WTC11 (cell line): ENCODE measurements around the gene IL4I1. TPM values are rescaled to one million over a fixed set of nuclear protein-coding genes. Genes with fewer than 3 reads are reported as not detected.
A peak's percentile ranks its signal among the peaks of the same experiment; 100 is the strongest.

Experiments
- ATAC-seq: fragments of 200-7000 bp; cut with Tn5 transposase; 2 replicates; pipeline ENCODE4 v1.10.0; 2021; ENCODE audit warnings: mild to moderate bottlenecking, moderate library complexity
- CTCF ChIA-PET: fragments of 300-600 bp; sonication (Branson Sonifier 250); formaldehyde crosslinking; loops from one replicate; lab custom pipeline; 2021; ENCODE audit warnings: antibody characterized with exemption; lab: Charles Lee
- POLR2A ChIA-PET: fragments of 350-600 bp; sonication (Branson Sonifier 250); formaldehyde crosslinking; loops from one replicate; lab custom pipeline; 2021; ENCODE audit warnings: antibody characterized with exemption; lab: Charles Lee
- DNase-seq: peaks from one replicate; pipeline ENCODE4 v3.0.0; 2021; ENCODE audit warnings: low spot score
- H3K27ac Mint-ChIP-seq: 2 replicates; pipeline ENCODE4 v1.8.0; 2021; ENCODE audit warnings: mixed read lengths
- H3K27me3 Mint-ChIP-seq: 2 replicates; pipeline ENCODE4 v1.8.0; 2021; ENCODE audit warnings: low read depth, mild to moderate bottlenecking, moderate library complexity, mixed read lengths
- H3K36me3 Mint-ChIP-seq: 2 replicates; pipeline ENCODE4 v1.8.0; 2021; ENCODE audit warnings: mixed read lengths
- H3K4me1 Mint-ChIP-seq: 2 replicates; pipeline ENCODE4 v1.8.0; 2022; ENCODE audit warnings: mixed read lengths
- H3K4me3 Mint-ChIP-seq: 2 replicates; pipeline ENCODE4 v1.8.0; 2021; ENCODE audit warnings: mild to moderate bottlenecking, moderate library complexity, mixed read lengths
- H3K9me3 Mint-ChIP-seq: 2 replicates; pipeline ENCODE4 v1.8.0; 2021; ENCODE audit warnings: mixed read lengths
- ARID4B ChIP-seq: sonication (generic); formaldehyde crosslinking; IDR thresholded peaks from 2 replicates; pipeline ENCODE4 v1.8.0; 2023; ENCODE audit warnings: missing genetic modification reagents, mild to moderate bottlenecking, borderline replicate concordance
- CTCF ChIP-seq: fragments of 200-600 bp; IDR thresholded peaks from 2 replicates; pipeline ENCODE4 v1.8.0; 2022; ENCODE audit warnings: antibody characterized with exemption
- E2F1 ChIP-seq: sonication (generic); formaldehyde crosslinking; IDR thresholded peaks from 2 replicates; pipeline ENCODE4 v1.8.0; 2022; ENCODE audit warnings: mild to moderate bottlenecking, missing genetic modification reagents
- EMX1 ChIP-seq: fragments of 250-450 bp; sonication (Bioruptor Pico); IDR thresholded peaks from 2 replicates; pipeline ENCODE4 v1.8.0; 2021; ENCODE audit warnings: mild to moderate bottlenecking
- FOXP4 ChIP-seq: sonication (generic); formaldehyde crosslinking; IDR thresholded peaks from 2 replicates; pipeline ENCODE4 v1.8.0; 2022; ENCODE audit warnings: mild to moderate bottlenecking, missing genetic modification reagents
- HMGXB4 ChIP-seq: sonication (generic); formaldehyde crosslinking; IDR thresholded peaks from 2 replicates; pipeline ENCODE4 v1.8.1; 2023; ENCODE audit warnings: mild to moderate bottlenecking, moderate library complexity, missing genetic modification reagents
- IRF1 ChIP-seq: sonication (generic); formaldehyde crosslinking; IDR thresholded peaks from 2 replicates; pipeline ENCODE4 v1.8.0; 2023; ENCODE audit warnings: missing genetic modification reagents
- MXD4 ChIP-seq: fragments of 250-450 bp; sonication (Bioruptor Pico); IDR thresholded peaks from 2 replicates; pipeline ENCODE4 v1.8.0; 2021; ENCODE audit warnings: mild to moderate bottlenecking, moderate library complexity, borderline replicate concordance
- NR2C2 ChIP-seq: sonication (generic); formaldehyde crosslinking; IDR thresholded peaks from 2 replicates; pipeline ENCODE4 v1.8.0; 2022; ENCODE audit warnings: mild to moderate bottlenecking, missing genetic modification reagents
- NR3C1 ChIP-seq: sonication (generic); formaldehyde crosslinking; conservative IDR thresholded peaks from 2 replicates; pipeline ENCODE4 v1.8.1; 2023; ENCODE audit warnings: low read depth, mild to moderate bottlenecking, missing genetic modification reagents
- TCF7 ChIP-seq: sonication (generic); formaldehyde crosslinking; IDR thresholded peaks from 2 replicates; pipeline ENCODE4 v1.8.0; 2022; ENCODE audit warnings: mild to moderate bottlenecking, low read depth, missing genetic modification reagents, moderate library complexity
- TEAD1 ChIP-seq: sonication (generic); formaldehyde crosslinking; IDR thresholded peaks from 2 replicates; pipeline ENCODE4 v1.8.0; 2022; ENCODE audit warnings: mild to moderate bottlenecking, missing genetic modification reagents
- USF1 ChIP-seq: sonication (generic); formaldehyde crosslinking; IDR thresholded peaks from 2 replicates; pipeline ENCODE4 v1.8.0; 2022; ENCODE audit warnings: mild to moderate bottlenecking, missing genetic modification reagents
- ZNF263 ChIP-seq: sonication (generic); formaldehyde crosslinking; IDR thresholded peaks from 2 replicates; pipeline ENCODE4 v1.8.1; 2022; ENCODE audit warnings: low read depth, mild to moderate bottlenecking, moderate library complexity, missing genetic modification reagents
- ZSCAN18 ChIP-seq: fragments of 250-450 bp; sonication (Bioruptor Pico); IDR thresholded peaks from 2 replicates; pipeline ENCODE4 v2.1.2; 2022; ENCODE audit warnings: mild to moderate bottlenecking, moderate library complexity
- total RNA-seq: library from RNA; stranded (reverse); gene quantifications from 3 replicates; pipeline ENCODE4 v1.2.3, GENCODE V29; 2021

IL4I1 gene
- total RNA-seq, 1 experiment from 2014 or later: 0.83 TPM

- Mint-ChIP-seq H3K4me1 (peaks cover 23% of the 10 kb centered on the region), H3K27me3 (no peaks in the 10 kb centered on the region), H3K4me3 (no peak overlapping the region), H3K27ac (peak overlapping the region; percentile 100), H3K36me3 (peaks cover 38% of the 10 kb centered on the region), H3K9me3 (no peaks in the 10 kb centered on the region)
- DNase-seq: peak; percentile 99
- CTCF ChIA-PET: interaction anchor here (1.0 to 1.9 kb wide), 4 partner anchors 9 to 15 kb away, joined by 3 to 12 read pairs (median 4); no protein-coding TSS in a partner anchor
- TF ChIP-seq USF1 (CRISPR knock-in tag) (no peak), EMX1 (CRISPR knock-in tag) (0 out of 2 replicates have a peak, but pooled peaks have one; percentile 63)
- POLR2A ChIA-PET: interaction anchor here (1.2 to 2.2 kb wide), 4 partner anchors 12 to 202 kb away, joined by 3 to 9 read pairs (median 6); partner anchors contain the start of genes ATF5, NUP62 and PTOV1
- peak; percentile 77 for ATAC-seq
These were observed 18.6 kb downstream of the IL4I1 start for GRCh38 chr19:49877879-49878743.

GRCh38 chr19:49877020-49877878, 19.4 kb downstream of the IL4I1 start, which contains the start of the genes AKT1S1 and TBC1D17:
TSS of gene AKT1S1 (minus strand) at chr19:49877355. CDS start at chr19:49873295, 4,060 bp downstream.
TSS of gene TBC1D17 (plus strand) at chr19:49877702. CDS start at chr19:49877724, 22 bp downstream.
- DNase-seq (peak; percentile 99), ATAC-seq (peak; percentile 64)
- CTCF ChIA-PET: interaction anchor here (1.0 to 1.9 kb wide), 4 partner anchors 8 to 14 kb away, joined by 3 to 12 read pairs (median 3); no protein-coding TSS in a partner anchor
- Mint-ChIP-seq H3K27ac (peak within 1 kb of the TSS; percentile 100), H3K4me3 (no peak within 1 kb of the TSS), H3K4me1 (peaks cover 23% of the 10 kb centered on the region), H3K36me3 (peaks cover 31% of the 10 kb centered on the region), H3K9me3 (no peaks in the 10 kb centered on the region), H3K27me3 (no peaks in the 10 kb centered on the region)
- POLR2A ChIA-PET: interaction anchor here (0.6 to 2.2 kb wide), 10 partner anchors 8 to 1087 kb away, joined by 3 to 9 read pairs (median 4); partner anchors contain the start of genes ATF5, NUP62 and PTOV1
- TF ChIP-seq ZNF263 (CRISPR knock-in tag): no peak
- TF ChIP-seq TEAD1: 0 out of 2 replicates have a peak, but pooled peaks have one; percentile 17
- no peak for TF ChIP-seq CTCF
- TF ChIP-seq E2F1 (CRISPR knock-in tag): no peak
- TF ChIP-seq ZSCAN18: no peak
- TF ChIP-seq IRF1 (CRISPR knock-in tag): no peak
- TF ChIP-seq HMGXB4 (CRISPR knock-in tag): no peak
- TF ChIP-seq NR3C1 (CRISPR knock-in tag): no peak
- TF ChIP-seq FOXP4 (CRISPR knock-in tag): peak; percentile 33; the same call in 1 of the 2 replicates
- no peak for TF ChIP-seq ARID4B (CRISPR knock-in tag)
- no peak for TF ChIP-seq NR2C2 (CRISPR knock-in tag)
- TF ChIP-seq TCF7 (CRISPR knock-in tag): no peak
- no peak for TF ChIP-seq MXD4 (CRISPR knock-in tag)
